ENCODE data around the gene ZBTB21. TPM values are rescaled to one million over a fixed set of nuclear protein-coding genes. Genes with fewer than 3 reads are reported as not detected.

The ZBTB21 gene
- total RNA-seq, 2 experiments from 2014 or later = 34.1 to 37.8 TPM

DNA sequence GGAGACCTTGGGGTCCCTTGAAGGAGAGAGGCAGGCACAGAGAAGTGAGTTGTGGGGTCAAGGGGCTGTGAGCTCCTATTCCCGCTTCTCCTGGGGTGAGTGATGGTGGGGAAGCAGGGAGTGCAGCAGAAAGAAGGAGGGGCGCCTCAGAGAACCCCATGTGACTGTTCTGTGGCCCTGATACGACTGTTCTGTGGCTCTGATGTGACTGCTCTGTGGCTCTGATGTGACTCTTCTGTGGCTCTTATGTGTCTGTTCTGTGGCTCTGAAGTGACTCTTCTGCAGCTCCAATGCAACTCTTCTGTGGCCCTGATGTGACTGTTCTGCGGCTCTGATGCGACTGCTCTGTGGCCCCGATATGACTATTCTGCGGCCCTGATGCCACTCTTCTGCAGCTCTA, 31.1 kb upstream of the ZBTB21 start:
- POLR2A ChIA-PET = no interaction called here
- CTCF ChIA-PET = no interaction called here

DNA sequence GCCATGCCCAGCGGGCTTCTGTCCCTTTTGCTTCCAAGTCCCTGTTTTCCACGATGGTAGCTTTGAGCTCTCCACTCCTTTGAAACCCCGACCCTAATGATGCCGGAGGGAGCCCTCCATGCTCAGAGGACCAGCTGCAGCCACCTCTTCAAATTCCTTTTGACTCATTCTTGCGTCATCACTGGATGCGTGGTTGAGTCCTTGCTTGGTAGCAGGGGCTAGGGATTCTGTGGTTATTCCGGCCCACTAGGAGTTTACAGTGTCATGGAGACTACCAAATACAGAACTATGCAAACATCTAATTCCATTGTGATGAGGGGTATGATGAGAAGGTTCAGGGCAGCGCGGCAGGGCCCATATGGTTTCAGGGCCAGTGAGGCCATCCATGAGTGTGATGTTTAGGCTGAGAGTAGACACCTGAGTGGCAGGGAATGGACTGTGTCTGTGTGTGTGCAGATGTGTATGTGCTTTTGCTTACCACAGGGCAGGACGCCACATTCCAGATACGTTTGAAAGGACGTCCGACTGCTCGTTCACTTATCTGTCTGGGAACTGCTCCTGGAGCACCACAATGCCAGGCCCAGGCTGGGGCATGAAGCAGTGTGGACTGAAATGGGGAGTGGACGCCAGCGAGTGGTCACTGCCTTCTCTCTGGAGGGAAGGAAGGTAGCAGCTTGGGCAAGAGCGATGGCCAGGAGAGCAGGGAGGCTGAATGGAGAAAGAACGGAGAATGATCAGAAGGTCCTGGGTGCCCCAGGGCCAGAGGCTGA, 30.4 kb upstream of the ZBTB21 start:
- CTCF ChIA-PET = no interaction called here

DNA sequence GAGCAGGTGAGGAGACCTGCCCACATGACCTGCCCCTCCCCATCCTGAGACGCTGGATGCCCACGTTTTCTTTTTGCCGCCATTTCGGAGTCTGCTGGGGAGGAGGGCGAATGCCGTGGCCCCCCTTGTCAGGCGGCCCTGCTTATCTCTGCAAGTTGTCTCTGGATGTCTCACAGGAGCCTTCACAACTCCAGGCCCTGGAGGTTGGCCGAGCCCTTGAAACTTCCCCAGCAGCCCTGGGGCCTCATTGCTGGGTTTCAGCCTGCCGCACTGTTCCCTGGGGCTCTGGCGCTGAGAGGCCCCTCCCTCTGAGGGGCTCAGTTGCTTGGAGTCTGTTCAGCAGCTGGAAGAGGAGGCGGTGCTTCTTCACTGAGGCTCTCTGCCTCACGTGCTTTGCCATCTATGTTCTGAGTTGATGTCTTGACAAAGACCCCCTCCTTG, 29.8 kb upstream of the ZBTB21 start:
- POLR2A ChIA-PET = no interaction called here
- CTCF ChIA-PET = interaction anchor here (0.9 kb wide), 1 partner anchor 9 kb away, joined by 3 read pairs; no protein-coding TSS in a partner anchor

More for the DNA sequence above, 30.4 kb upstream of the ZBTB21 start:
- POLR2A ChIA-PET = no interaction called here

DNA sequence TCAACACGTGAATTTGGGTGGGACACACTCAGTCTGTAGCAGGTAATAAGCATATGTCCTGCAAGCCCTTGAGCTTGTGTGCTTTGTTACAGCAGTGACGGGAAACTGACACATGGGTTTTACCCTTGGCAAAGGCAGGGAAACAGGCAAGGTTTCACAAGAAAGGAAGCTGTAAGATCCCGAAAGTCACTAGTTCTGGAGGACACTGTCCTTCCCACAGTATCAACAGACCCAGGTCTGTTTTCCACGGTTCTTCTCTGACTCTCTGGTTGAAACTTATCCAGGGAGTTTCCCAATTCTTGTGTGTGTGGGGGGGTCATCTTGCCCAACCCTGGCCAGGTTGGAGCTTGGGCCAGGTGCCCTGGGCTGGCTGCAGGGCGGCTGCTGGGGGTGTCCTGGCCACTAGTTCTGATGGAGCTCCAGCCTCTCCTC, 29.3 kb upstream of the ZBTB21 start:
- CTCF ChIA-PET = interaction anchor here (0.9 kb wide), 1 partner anchor 10 kb away, joined by 3 read pairs; no protein-coding TSS in a partner anchor
- POLR2A ChIA-PET = no interaction called here

GRCh38 chr21:42038826-42039425, 28.8 kb upstream of the ZBTB21 start:
- POLR2A ChIA-PET = no interaction called here
- CTCF ChIA-PET = interaction anchor here (0.9 kb wide), 1 partner anchor 10 kb away, joined by 3 read pairs; no protein-coding TSS in a partner anchor

DNA sequence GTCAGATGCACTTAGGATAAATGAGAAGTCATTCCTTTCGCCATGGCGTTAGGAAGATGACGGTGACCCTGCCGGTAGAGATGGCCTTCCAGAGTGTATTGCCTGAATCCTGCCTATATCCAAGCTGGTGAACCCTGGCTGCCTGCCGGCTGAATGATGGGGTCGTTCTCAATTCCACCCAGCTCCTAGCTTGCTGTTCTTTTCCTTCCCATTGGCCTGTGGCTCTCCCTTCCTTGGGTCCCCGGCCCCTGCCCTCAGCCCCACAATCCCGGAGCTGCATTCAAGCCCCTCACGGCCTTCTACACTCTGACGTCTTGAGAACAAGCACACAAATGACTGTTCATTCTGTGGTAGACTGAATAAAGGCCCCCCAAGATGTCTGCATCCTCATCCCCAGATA, 28.2 kb upstream of the ZBTB21 start:
- POLR2A ChIA-PET = no interaction called here
- CTCF ChIA-PET = no interaction called here

GRCh38 chr21:42037943-42038342, 27.8 kb upstream of the ZBTB21 start:
- ChIA-PET POLR2A (no interaction called here), CTCF (no interaction called here)

DNA sequence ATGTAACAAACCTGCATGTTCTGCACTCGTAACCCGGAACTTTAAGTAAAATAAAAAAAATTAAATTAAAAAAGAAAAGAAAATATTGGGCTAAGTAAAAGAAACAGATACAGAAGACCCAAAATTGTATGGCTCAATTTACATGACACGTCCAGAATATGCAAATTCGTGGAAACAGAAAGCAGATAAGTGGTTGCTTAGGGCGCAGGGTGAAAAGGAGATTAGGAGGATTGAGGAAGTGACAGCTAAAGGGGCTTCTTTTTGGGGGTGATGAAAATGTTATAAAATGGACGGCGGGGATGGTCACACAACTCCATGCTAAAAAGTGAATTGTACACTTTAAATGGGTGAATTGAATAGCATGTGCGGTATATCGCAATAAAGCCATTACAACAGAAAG, 27.4 kb upstream of the ZBTB21 start:
- ChIA-PET POLR2A (no interaction called here), CTCF (no interaction called here)

- ChIA-PET POLR2A (no interaction called here), CTCF (no interaction called here)
These were observed 26.2 kb upstream of the ZBTB21 start for GRCh38 chr21:42036313-42036712.

DNA sequence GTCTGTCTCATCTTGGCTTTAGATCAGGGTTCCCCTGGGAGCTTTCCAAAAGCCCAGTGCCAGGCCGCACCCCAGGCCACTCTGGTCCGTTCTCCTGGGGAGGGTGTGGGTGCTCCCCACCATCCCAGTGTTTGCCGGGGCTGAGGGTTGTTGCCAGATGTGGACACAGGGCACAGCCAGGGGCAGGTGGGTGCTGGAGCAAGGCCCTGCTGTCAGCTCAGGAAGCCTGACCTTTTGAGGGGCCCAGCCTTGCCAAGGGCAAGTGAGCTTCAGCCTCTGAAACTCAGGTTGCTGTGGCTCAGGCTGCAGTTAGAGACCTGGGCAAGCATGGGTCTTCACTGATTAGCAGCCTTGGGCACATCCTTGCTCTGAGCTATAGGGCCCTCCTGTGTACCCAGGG, 22.8 kb upstream of the ZBTB21 start:
- ChIA-PET POLR2A (no interaction called here), CTCF (no interaction called here)

DNA sequence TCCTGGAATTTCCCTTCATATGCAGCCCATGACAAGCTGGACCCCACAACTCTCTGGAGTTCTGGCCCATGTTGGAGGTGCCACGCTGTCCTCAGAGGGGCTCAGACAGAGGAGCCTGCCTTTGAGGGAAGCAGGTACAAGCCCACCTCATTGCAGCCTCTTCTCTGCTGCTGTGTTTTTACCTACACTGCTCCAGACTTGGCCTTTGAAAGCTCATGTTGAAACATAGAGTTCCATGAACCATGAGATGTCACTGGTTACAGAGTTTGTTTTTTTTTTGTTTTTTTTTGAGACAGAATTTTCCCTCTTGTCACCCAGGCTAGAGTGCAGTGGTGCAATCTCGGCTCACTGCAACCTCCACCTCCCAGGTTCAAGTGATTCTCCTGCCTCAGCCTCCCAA, 22.1 kb upstream of the ZBTB21 start:
- ChIA-PET CTCF (no interaction called here), POLR2A (no interaction called here)

DNA sequence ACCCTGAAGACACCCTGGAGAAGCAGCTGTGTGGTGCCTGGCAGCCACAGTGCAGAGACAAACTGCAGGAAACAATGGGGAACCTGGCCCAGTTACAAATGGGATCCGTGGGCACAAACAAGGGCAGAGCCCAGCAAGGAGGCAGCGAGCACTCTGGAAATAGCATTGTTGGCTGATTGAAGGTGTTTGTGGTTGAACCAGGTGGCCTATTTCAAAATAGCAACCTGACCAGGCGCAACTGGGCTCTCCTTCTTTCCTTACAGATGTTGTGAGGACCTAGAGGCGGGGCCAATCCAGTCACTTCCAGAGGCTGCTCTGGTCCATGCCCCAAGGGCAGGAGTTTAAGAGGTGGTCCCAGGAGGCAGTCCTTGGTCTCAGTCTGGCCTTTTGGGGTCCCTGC, 21.7 kb upstream of the ZBTB21 start:
- ChIA-PET POLR2A (no interaction called here), CTCF (no interaction called here)

DNA sequence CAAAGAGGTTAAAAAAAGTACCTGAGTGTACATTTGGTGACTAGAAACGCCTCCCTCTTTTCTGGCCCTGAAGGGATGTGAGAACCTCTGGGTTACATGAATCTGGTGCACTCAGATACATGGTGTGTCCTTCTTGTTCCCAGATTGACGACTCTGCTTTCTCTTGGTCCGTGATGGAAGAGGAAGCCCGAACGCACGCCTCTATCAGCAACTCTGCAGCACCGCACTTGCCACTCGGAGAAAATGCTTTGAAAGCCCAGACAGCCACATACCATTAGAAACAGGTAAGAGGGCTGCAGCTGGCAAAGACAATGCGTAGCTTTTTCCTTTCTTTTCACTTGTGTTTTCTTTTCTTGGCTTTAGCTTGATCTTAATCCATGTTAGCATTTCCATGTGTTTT, 21.1 kb upstream of the ZBTB21 start:
- ChIA-PET POLR2A (no interaction called here), CTCF (no interaction called here)

- CTCF ChIA-PET = no interaction called here
- POLR2A ChIA-PET = no interaction called here
These were observed 20.2 kb upstream of the ZBTB21 start for GRCh38 chr21:42030311-42030710.

DNA sequence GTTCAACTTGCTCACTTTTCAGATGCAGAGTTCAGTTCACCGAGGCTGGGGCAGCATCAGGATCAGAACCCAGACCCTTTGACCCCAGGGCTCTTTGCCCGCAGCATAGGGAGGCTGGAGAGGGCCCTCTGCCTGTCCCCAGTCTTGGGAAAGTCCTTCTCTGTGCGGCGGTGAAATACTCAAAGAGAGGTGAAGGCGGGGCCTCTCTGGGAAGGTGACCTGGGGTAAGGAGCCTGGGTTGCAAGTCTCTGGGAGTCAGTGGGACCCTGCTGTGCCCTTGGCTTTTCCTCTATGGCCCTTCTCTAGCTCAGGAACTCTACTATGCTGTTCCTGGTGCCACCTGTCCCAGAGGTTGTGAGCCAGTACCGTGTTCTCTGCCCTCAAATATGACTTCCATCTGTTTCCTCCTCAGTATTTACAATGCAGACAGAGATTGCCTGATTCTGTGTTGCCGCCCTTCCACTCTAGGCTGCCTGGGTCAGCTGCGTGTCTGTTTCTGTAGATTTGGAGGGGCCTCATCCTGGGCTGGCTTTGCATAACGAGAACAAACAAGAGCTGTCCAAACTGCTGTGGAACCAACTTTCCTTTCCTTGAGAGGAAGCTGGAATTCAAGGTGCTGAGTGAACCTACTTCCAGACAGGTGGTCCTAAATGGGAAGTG, 18.7 kb upstream of the ZBTB21 start:
- POLR2A ChIA-PET = no interaction called here
- CTCF ChIA-PET = interaction anchor here (0.6 kb wide), 1 partner anchor 21 kb away, joined by 3 read pairs; no protein-coding TSS in a partner anchor

GRCh38 chr21:42027822-42028765, 17.9 kb upstream of the ZBTB21 start:
- CTCF ChIA-PET = interaction anchor here (0.6 kb wide), 1 partner anchor 20 kb away, joined by 3 read pairs; no protein-coding TSS in a partner anchor
- POLR2A ChIA-PET = no interaction called here

DNA sequence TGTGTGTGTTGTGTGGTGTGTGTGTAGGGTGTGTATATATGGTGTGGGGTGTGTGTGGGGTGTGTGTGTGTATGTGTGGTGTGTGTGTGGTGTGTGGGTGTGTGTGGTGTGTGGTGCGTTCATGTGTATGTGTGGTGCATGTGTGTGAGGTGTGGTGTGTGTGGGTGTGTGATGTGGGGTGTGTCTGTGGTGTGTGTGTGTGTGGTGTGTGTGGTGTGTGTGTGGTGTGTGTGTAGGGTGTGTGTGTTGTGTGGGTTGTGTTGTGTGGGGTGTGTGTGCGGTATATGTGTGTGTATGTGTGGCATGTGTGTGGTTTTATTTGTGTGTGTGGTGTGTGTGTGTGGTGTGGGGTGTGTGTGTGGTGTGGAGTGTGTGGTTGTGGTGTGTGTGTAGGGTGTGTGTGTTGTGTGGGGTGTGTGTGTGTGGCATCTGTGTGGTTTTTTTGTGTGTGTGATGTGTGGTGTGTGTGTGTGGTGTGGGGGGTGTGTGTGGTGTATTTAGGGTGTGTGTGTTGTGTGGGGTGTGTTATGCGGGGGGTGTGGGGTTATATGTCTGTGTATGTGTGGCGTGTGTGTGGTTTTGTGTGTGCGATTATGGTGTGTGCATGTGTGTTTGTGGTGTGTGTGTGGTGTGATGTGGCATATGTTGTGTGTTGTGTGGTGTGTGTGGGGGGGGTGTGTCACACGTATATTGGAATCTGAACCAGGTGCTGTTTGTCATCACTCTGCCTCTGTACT, 17.1 kb upstream of the ZBTB21 start:
- POLR2A ChIA-PET = no interaction called here
- CTCF ChIA-PET = no interaction called here

GRCh38 chr21:42026082-42026435, 15.9 kb upstream of the ZBTB21 start:
- CTCF ChIA-PET = no interaction called here
- POLR2A ChIA-PET = no interaction called here

GRCh38 chr21:42025376-42026081, 15.4 kb upstream of the ZBTB21 start:
- POLR2A ChIA-PET = no interaction called here
- CTCF ChIA-PET = no interaction called here
